Smooth muscle cell of trachea (primary cell): Measurements from ENCODE around the gene LRRC75A. TPM values are rescaled to one million over a fixed set of nuclear protein-coding genes. Genes with fewer than 3 reads are reported as not detected.

ENCODE experiments used
- total RNA-seq: library from RNA; depleted of rRNA; stranded (reverse); fragments of >200 nt; gene quantifications from 2 replicates; pipeline ENCODE4 v1.2.1, GENCODE V29; 2014

Gene LRRC75A
- total RNA-seq: 1.2 and 4.5 TPM in 2 replicates

DNA sequence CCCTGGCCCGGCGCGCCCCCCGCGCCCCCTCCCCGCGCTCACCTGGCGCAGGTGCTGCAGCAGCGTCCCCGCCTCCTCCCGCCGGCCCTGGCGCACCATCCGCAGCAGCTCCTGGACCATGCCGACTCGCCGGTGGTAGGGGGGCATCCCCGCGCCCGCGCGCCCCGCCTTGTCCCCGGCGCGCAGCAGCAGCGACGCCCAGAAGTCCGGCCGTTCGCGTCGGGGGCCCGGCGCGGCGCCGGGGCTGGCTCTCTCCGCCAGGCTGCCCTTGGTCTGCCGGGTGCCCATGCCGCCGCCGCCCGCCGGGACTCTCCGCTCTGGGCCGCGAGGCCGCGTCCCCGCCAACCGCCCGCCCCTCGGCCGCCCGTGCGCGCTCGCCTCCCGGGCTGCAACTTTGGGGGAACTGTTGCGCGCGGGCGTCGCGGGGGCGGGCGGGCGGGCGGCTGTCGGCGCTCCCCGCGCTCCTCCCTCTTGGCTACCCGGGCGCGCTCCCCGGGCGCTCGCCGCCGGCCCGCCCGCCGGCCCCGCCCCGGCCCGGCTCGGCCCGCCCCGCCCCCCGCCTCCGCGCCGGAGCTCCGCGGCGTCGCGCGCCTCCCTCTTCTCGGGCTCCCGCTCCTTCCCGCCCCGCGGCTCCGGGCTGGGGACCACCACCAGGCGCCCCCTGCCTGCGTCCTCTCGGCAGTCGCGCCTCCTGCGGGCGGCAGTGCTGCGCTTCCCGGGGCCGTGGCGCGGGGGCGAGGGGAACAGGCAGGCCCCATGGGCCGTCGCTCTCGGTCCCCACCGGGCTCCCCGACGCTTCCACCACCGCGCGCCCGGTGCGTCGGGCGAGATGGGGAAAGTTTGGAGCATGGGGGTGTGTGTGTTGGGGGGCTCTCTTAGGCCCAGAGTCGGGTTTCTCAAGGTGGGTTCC, at the start of gene LRRC75A:
TSS of gene LRRC75A (minus strand) at position 491 of the 910 bp plus-strand sequence. CDS start at position 288, 203 bp downstream.

GRCh38 chr17:16415031-16415924, 76.7 kb downstream of the LRRC75A start, which contains the start of gene TRPV2:
Gene TRPV2 (plus strand): TSS chr17:16415571. CDS start chr17:16417669, 2,098 bp downstream.

Other genes starting within 250 kb of the LRRC75A start
- gene CENPV, start 138.7 kb downstream of the LRRC75A start, total RNA-seq: 5.4 and 6.9 TPM in 2 replicates
- gene UBB, start 111.1 kb downstream of the LRRC75A start, total RNA-seq: 1,965 and 2,094 TPM in 2 replicates
- gene TRPV2, start 76.6 kb downstream of the LRRC75A start, total RNA-seq: 89.5 and 120 TPM in 2 replicates
- gene ZNF287, start 77.0 kb upstream of the LRRC75A start, total RNA-seq: 8.3 and 12.1 TPM in 2 replicates
- gene ZNF624, start 161.7 kb upstream of the LRRC75A start, total RNA-seq: 4.8 and 6.0 TPM in 2 replicates
- gene CCDC144A, start 198.0 kb upstream of the LRRC75A start, total RNA-seq: 4.2 and 10.9 TPM in 2 replicates